Measurements from ENCODE around the gene DYNLT4. TPM values are rescaled to one million over a fixed set of nuclear protein-coding genes. Genes with fewer than 3 reads are reported as not detected.

DYNLT4 gene
- total RNA-seq, 6 donors from 2014 or later, result 1.2 to 38.8 (median 10.9) TPM

DNA sequence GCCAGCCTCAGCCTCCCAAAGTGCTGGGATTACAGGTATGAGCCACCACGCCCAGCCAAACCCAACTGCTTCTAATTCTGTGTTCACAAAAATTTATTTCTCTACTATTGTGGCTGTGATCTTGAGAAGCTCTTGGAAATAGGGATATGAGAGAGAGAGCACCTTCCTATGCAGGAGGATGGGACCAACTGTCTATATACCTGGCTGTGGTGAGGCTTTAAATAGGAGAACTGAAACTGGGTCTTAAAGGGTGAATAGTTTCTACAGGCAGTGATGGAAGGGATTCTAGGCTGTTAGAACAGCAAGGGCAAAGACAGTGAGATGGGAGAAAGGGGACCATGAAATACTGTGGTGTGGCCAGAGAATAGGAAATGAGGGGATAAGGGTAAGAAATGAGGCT is 44.2 kb upstream of the DYNLT4 start:
- no peaks in the 10 kb centered on the region for H3K4me1 ChIP-seq
- H3K36me3 ChIP-seq, result peaks cover 0 to 13% (median 0%) of the 10 kb centered on the region in 4 donors
- H3K27ac ChIP-seq, result no peak overlapping the region
- 94 to 100% methylated on average over 1 of the region's 1 CpG for WGBS, 2 donors
- no peak for TF ChIP-seq POLR2AphosphoS5 (IDR thresholded peaks at IDR 0.05)
- TF ChIP-seq POLR2A (IDR thresholded peaks at IDR 0.05), result no peak
- TF ChIP-seq, protein P1, sequence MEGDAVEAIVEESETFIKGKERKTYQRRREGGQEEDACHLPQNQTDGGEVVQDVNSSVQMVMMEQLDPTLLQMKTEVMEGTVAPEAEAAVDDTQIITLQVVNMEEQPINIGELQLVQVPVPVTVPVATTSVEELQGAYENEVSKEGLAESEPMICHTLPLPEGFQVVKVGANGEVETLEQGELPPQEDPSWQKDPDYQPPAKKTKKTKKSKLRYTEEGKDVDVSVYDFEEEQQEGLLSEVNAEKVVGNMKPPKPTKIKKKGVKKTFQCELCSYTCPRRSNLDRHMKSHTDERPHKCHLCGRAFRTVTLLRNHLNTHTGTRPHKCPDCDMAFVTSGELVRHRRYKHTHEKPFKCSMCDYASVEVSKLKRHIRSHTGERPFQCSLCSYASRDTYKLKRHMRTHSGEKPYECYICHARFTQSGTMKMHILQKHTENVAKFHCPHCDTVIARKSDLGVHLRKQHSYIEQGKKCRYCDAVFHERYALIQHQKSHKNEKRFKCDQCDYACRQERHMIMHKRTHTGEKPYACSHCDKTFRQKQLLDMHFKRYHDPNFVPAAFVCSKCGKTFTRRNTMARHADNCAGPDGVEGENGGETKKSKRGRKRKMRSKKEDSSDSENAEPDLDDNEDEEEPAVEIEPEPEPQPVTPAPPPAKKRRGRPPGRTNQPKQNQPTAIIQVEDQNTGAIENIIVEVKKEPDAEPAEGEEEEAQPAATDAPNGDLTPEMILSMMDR (IDR thresholded peaks at IDR 0.05), result no peak
- no peak for TF ChIP-seq EP300 (IDR thresholded peaks at IDR 0.05)
- DNase-seq (no peak), ATAC-seq (ENCODE audit: low FRiP score in 2 of 2) (no peak)
- H3K27me3 ChIP-seq, result no peaks in the 10 kb centered on the region
- no peak overlapping the region for H3K4me3 ChIP-seq
- no peaks in the 10 kb centered on the region for H3K9me3 ChIP-seq

DNA sequence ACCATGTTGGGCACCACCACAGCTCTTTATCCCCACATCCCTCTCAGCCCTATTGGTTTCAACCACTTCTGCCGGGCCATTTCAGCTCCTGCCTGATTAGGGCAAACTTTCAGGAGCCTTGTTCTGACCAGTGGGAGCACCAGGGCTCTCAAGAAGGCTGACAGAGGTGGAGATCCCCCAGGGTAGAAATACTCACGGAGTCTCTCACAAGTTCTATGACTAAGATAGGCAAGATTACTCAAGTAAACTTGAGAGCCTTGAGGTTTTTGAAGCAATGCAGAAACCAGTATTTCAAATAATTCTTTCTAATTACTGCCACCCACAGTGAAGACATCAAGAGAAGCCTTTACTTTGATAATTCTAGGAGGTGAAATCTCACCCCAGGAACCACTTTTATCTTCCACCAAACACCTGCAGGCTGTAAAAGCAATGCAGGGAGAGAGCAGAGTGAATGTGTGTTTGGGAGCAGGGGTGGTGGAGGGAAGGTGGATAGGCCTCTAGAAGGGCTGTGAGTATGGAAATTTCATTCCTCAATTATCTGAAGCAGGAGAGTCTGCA is 42.5 kb upstream of the DYNLT4 start:
- TF ChIP-seq, protein P1 (IDR thresholded peaks at IDR 0.05), result no peak
- TF ChIP-seq POLR2AphosphoS5 (IDR thresholded peaks at IDR 0.05), result no peak
- no peak for TF ChIP-seq POLR2A (IDR thresholded peaks at IDR 0.05)
- no peak for TF ChIP-seq EP300 (IDR thresholded peaks at IDR 0.05)
- H3K27me3 ChIP-seq, result no peaks in the 10 kb centered on the region
- 78 to 95% methylated on average over 2 of the region's 2 CpGs for WGBS, 2 donors
- no peak overlapping the region for H3K27ac ChIP-seq
- H3K36me3 ChIP-seq, result peaks cover 0 to 7% (median 0%) of the 10 kb centered on the region in 4 donors
- DNase-seq, result no peak
- no peaks in the 10 kb centered on the region for H3K4me1 ChIP-seq
- no peaks in the 10 kb centered on the region for H3K9me3 ChIP-seq
- no peak overlapping the region for H3K4me3 ChIP-seq
- no peak for ATAC-seq (ENCODE audit: low FRiP score in 2 of 2)

DNA sequence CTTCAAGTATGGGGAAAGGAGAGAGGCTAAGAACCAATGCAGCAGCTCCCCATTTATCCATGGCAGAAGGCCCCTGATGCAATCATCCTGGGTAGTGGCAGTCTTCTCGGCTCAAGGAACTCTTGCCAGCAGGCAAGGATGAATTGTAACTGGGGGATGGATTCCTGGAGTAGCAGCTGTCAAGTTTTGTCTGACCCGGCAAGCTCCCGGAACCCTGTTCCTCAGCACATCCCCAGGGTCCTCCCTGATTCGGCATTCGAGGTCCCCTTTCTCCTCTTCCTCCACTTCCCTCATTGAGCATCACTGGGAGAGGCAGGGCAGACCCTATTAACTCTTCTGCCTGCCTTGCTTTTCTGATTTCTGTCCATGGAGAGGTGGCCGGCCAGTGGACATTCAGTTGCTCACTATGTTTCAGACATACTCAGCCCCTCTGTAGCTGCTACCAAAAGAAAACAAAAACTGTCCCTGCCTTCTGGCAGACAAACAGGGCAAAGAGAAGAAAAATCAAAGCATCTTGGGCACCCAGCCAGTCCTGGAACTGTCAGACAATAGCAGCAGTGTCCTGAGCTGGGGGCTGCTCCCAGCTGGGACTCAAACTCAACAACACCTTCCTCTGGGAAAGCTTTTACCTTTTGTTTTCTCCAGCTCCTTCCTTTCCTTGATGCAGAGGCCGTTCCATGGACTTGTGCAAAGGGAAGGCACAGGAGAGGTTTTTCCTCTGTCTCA is 41.5 kb upstream of the DYNLT4 start:
- no peak overlapping the region for H3K27ac ChIP-seq
- DNase-seq, result no peak
- H3K4me3 ChIP-seq, result no peak overlapping the region
- H3K36me3 ChIP-seq, result peaks cover 0 to 7% (median 0%) of the 10 kb centered on the region in 4 donors
- no peak for TF ChIP-seq EP300 (IDR thresholded peaks at IDR 0.05)
- TF ChIP-seq POLR2AphosphoS5 (IDR thresholded peaks at IDR 0.05), result no peak
- no peak for TF ChIP-seq POLR2A (IDR thresholded peaks at IDR 0.05)
- TF ChIP-seq, protein P1 (IDR thresholded peaks at IDR 0.05), result no peak
- no peak for ATAC-seq (ENCODE audit: low FRiP score in 2 of 2)
- 76 to 86% methylated on average over 7 of the region's 7 CpGs for WGBS, 2 donors
- H3K4me1 ChIP-seq, result peaks cover 0 to 2% (median 0%) of the 10 kb centered on the region in 4 donors
- H3K9me3 ChIP-seq, result no peaks in the 10 kb centered on the region
- no peaks in the 10 kb centered on the region for H3K27me3 ChIP-seq

DNA sequence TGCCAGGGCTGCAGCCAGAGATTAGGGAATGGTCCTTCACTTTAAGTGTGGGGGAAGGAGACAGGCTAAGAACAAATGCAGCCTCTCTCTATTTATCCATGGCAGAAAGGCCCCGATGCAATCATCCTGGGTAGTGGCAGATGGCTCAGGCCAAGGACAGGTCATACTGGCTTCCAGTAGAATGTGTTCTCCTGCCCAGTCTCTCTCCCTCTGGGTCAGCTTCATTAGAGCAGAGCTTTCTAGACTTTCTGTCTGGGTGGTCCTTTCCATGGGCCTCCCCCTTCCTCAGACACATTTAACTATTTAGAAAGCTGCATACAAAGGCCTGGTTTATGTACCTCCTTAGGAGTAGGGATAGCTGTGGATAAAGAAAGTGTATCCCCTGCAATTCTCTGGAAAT is 40.7 kb upstream of the DYNLT4 start:
- Histone ChIP-seq H3K27ac (no peak overlapping the region), H3K9me3 (no peaks in the 10 kb centered on the region), H3K4me1 (peaks cover 7 to 9% (median 7%) of the 10 kb centered on the region in 4 donors), H3K27me3 (peaks cover 0 to 5% (median 0%) of the 10 kb centered on the region in 4 donors), H3K4me3 (no peak overlapping the region), H3K36me3 (peaks cover 0 to 7% (median 0%) of the 10 kb centered on the region in 4 donors)
- DNase-seq, result no peak
- TF ChIP-seq POLR2A (IDR thresholded peaks at IDR 0.05) (no peak), POLR2AphosphoS5 (IDR thresholded peaks at IDR 0.05) (no peak), EP300 (IDR thresholded peaks at IDR 0.05) (no peak)
- TF ChIP-seq, protein P1 (IDR thresholded peaks at IDR 0.05), result no peak
- no peak for ATAC-seq (ENCODE audit: low FRiP score in 2 of 2)
- 78 to 90% methylated on average over 1 of the region's 1 CpG for WGBS, 2 donors
